Stimulated activated CD8-positive, alpha-beta memory T cell treated with anti-CD3 and anti-CD28 coated beads, Interleukin-7, amount 100 ng/mL, for 4 hours (primary cell): ENCODE data around the gene PPP2R5C.

Source experiments
- DNase-seq, 2 donors: peaks; one replicate each; pipeline ENCODE4 v3.0.0-alpha.2; 2020; ENCODE audit warnings: low read depth in 2 of 2

PPP2R5C gene

GRCh38 chr14:101916816-101917412 lies 155.4 kb downstream of the PPP2R5C start:
- no peak for DNase-seq

GRCh38 chr14:101917413-101918017 lies 156.0 kb downstream of the PPP2R5C start:
- no peak for DNase-seq

GRCh38 chr14:101918065-101918989 lies 156.8 kb downstream of the PPP2R5C start:
- DNase-seq: no peak

GRCh38 chr14:101920271-101920670 lies 158.8 kb downstream of the PPP2R5C start:
- DNase-seq: no peak

GRCh38 chr14:101922866-101923265 lies 161.4 kb downstream of the PPP2R5C start:
- no peak for DNase-seq

GRCh38 chr14:101925152-101925551 lies 163.6 kb downstream of the PPP2R5C start:
- DNase-seq: no peak

GRCh38 chr14:101926085-101926484 lies 164.6 kb downstream of the PPP2R5C start:
- no peak for DNase-seq

GRCh38 chr14:101926620-101927019 lies 165.1 kb downstream of the PPP2R5C start:
- DNase-seq: no peak

- no peak for DNase-seq
Measured at GRCh38 chr14:101927859-101928258, 166.3 kb downstream of the PPP2R5C start.

- DNase-seq: no peak
Measured at GRCh38 chr14:101928415-101928841, 166.9 kb downstream of the PPP2R5C start.

- no peak for DNase-seq
Measured at GRCh38 chr14:101929096-101929495, 167.6 kb downstream of the PPP2R5C start.

GRCh38 chr14:101929946-101930345 lies 168.4 kb downstream of the PPP2R5C start:
- no peak for DNase-seq

GRCh38 chr14:101932673-101933072 lies 171.2 kb downstream of the PPP2R5C start:
- DNase-seq: no peak

- DNase-seq: no peak
Measured at GRCh38 chr14:101933209-101933608, 171.7 kb downstream of the PPP2R5C start.

GRCh38 chr14:101934601-101935150 lies 173.2 kb downstream of the PPP2R5C start:
- DNase-seq: no peak

- DNase-seq: no peak
Measured at GRCh38 chr14:101937926-101938767, 176.6 kb downstream of the PPP2R5C start.

GRCh38 chr14:101939646-101940170 lies 178.2 kb downstream of the PPP2R5C start:
- DNase-seq: no peak

GRCh38 chr14:101944451-101944850 lies 182.9 kb downstream of the PPP2R5C start:
- DNase-seq: no peak

- DNase-seq: no peak
Measured at GRCh38 chr14:101945171-101945570, 183.7 kb downstream of the PPP2R5C start.

- DNase-seq: peak in 1 of 2 donors; percentile 11
Measured at GRCh38 chr14:101947577-101947903, 186.0 kb downstream of the PPP2R5C start.
